Skeletal muscle tissue (tissue), 4 donors: ENCODE data around the gene PPFIA4. TPM values are rescaled to one million over a fixed set of nuclear protein-coding genes. Genes with fewer than 3 reads are reported as not detected.
A peak's percentile ranks its signal among the peaks of the same experiment; 100 is the strongest.

Experiments
- H3K27ac ChIP-seq: one replicate; pipeline ENCODE4 v1.7.0; 2013; ENCODE audit warnings: mild to moderate bottlenecking, low read depth, low read length, inconsistent platforms
- H3K27me3 ChIP-seq, 3 donors: one replicate each; pipeline ENCODE4 v1.7.0; 2013; ENCODE audit warnings: low read length in 3 of 3; ENCODE audit not compliant: control insufficient read depth in 3 of 3, insufficient read depth in 3 of 3
- H3K36me3 ChIP-seq, 3 donors: one replicate each; pipeline ENCODE4 v1.7.0; 2013; ENCODE audit warnings: low read length in 3 of 3; ENCODE audit not compliant: control insufficient read depth in 3 of 3, insufficient read depth in 3 of 3
- H3K4me1 ChIP-seq, 3 donors: one replicate each; pipeline ENCODE4 v1.7.0; 2013; ENCODE audit warnings: low read length in 3 of 3, mild to moderate bottlenecking in 3 of 3; ENCODE audit not compliant: control insufficient read depth in 3 of 3, insufficient read depth in 3 of 3
- H3K4me3 ChIP-seq, 3 donors: one replicate each; pipeline ENCODE4 v1.7.0; 2013; ENCODE audit warnings: low read length in 3 of 3
- H3K9ac ChIP-seq, 3 donors: one replicate each; pipeline ENCODE4 v1.7.0; 2013; ENCODE audit warnings: low read length in 3 of 3, mild to moderate bottlenecking in 3 of 3, moderate library complexity in 2 of 3, low read depth in 1 of 3
- H3K9me3 ChIP-seq, 3 donors: one replicate each; pipeline ENCODE4 v1.7.0; 2013; ENCODE audit warnings: low read length in 3 of 3; ENCODE audit not compliant: control insufficient read depth in 3 of 3
- total RNA-seq: library from RNA; depleted of rRNA; stranded (reverse); fragments of >200 nt; gene quantifications from one replicate; pipeline ENCODE4 v1.2.3, GENCODE V29; 2014
- donor health status: Osteomylitis.

The PPFIA4 gene
- total RNA-seq, 1 donor from 2014 or later: 15.7 TPM

DNA sequence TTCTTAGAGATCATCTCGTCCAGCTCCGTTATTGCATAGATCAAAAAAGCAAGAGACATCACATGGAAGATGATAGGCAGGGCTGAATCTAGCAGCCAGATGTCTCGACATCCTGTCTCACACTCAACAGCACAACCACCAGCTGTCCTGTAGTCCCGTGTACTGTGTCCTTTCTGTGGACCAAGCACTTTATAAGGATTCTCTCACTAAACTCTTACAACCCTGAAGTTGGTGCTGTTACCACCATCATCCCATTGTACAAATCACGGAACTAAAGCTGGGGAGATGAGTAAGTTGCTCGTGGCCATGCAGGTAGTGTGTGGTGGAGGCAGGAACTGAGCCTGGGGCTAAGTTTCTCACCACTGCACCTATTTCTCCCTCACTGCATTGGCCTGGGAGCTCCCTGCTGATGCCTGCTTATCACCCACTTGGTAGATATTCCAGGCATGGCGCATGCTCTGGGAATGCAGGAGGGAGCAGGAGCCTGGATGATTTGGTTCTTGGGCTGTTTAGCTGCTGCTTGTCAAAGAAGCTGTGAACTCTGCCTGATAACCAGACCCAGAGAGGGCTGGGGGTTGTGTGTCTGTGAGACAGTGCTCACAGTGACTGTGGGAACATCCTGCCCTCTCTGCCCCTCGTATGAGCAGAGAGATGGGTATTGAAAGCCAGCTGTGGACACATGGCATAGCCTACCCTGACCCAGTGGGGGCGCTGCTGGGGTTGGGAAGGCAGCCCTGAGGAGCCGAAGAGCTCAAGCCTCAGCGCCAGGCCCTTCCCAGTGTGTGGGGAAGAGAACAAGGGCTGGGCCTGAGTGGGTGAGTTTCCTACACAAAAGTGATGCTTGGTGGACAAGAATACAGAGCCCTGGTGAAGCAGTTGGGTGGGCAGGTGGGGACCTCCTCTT is 13.6 kb downstream of the PPFIA4 start:
- Histone ChIP-seq H3K4me3 (no peak overlapping the region), H3K9ac (peak overlapping the region in 1 of 3 donors; percentile 19), H3K9me3 (no peaks in the 10 kb centered on the region), H3K36me3 (peaks cover 0 to 5% (median under 1%) of the 10 kb centered on the region in 3 donors), H3K27me3 (no peaks in the 10 kb centered on the region), H3K27ac (peak overlapping the region; percentile 99), H3K4me1 (peaks cover 52 to 74% (median 70%) of the 10 kb centered on the region in 3 donors)

GRCh38 chr1:203040513-203041275 is 14.4 kb downstream of the PPFIA4 start:
- H3K36me3 ChIP-seq: peaks cover 2 to 9% (median 8%) of the 10 kb centered on the region in 3 donors
- H3K4me1 ChIP-seq: peaks cover 44 to 65% (median 62%) of the 10 kb centered on the region in 3 donors
- H3K27ac ChIP-seq: no peak overlapping the region
- peak overlapping the region in 1 of 3 donors; percentile 33 for H3K9ac ChIP-seq
- no peak overlapping the region for H3K4me3 ChIP-seq
- H3K9me3 ChIP-seq: no peaks in the 10 kb centered on the region
- no peaks in the 10 kb centered on the region for H3K27me3 ChIP-seq

- Histone ChIP-seq H3K4me1 (peaks cover 37 to 61% (median 54%) of the 10 kb centered on the region in 3 donors), H3K27ac (no peak overlapping the region), H3K4me3 (no peak overlapping the region), H3K27me3 (no peaks in the 10 kb centered on the region), H3K9me3 (no peaks in the 10 kb centered on the region), H3K36me3 (peaks cover 6 to 16% (median 14%) of the 10 kb centered on the region in 3 donors), H3K9ac (peak overlapping the region in 1 of 3 donors; percentile 5)
These were observed 15.2 kb downstream of the PPFIA4 start for GRCh38 chr1:203041351-203041932.

GRCh38 chr1:203043830-203044545 is 17.7 kb downstream of the PPFIA4 start:
- Histone ChIP-seq H3K9ac (no peak overlapping the region), H3K27me3 (no peaks in the 10 kb centered on the region), H3K4me1 (peaks cover 13 to 36% (median 32%) of the 10 kb centered on the region in 3 donors), H3K9me3 (no peaks in the 10 kb centered on the region), H3K4me3 (no peak overlapping the region), H3K27ac (no peak overlapping the region), H3K36me3 (peaks cover 8 to 25% (median 22%) of the 10 kb centered on the region in 3 donors)

- H3K36me3 ChIP-seq: peaks cover 8 to 25% (median 25%) of the 10 kb centered on the region in 3 donors
- H3K27me3 ChIP-seq: no peaks in the 10 kb centered on the region
These were observed 18.4 kb downstream of the PPFIA4 start for GRCh38 chr1:203044546-203045250.

GRCh38 chr1:203045336-203045735 is 19.0 kb downstream of the PPFIA4 start:
- peaks cover 8 to 25% (median 25%) of the 10 kb centered on the region in 3 donors for H3K36me3 ChIP-seq
- no peak overlapping the region for H3K9ac ChIP-seq
- H3K4me3 ChIP-seq: no peak overlapping the region
- peaks cover 4 to 23% (median 18%) of the 10 kb centered on the region in 3 donors for H3K4me1 ChIP-seq
- no peaks in the 10 kb centered on the region for H3K27me3 ChIP-seq
- H3K27ac ChIP-seq: no peak overlapping the region
- H3K9me3 ChIP-seq: no peaks in the 10 kb centered on the region

More at GRCh38 chr1:203044546-203045250, 18.4 kb downstream of the PPFIA4 start:
- H3K27ac ChIP-seq: no peak overlapping the region
- no peaks in the 10 kb centered on the region for H3K9me3 ChIP-seq
- no peak overlapping the region for H3K9ac ChIP-seq
- H3K4me3 ChIP-seq: no peak overlapping the region
- peaks cover 8 to 29% (median 25%) of the 10 kb centered on the region in 3 donors for H3K4me1 ChIP-seq

DNA sequence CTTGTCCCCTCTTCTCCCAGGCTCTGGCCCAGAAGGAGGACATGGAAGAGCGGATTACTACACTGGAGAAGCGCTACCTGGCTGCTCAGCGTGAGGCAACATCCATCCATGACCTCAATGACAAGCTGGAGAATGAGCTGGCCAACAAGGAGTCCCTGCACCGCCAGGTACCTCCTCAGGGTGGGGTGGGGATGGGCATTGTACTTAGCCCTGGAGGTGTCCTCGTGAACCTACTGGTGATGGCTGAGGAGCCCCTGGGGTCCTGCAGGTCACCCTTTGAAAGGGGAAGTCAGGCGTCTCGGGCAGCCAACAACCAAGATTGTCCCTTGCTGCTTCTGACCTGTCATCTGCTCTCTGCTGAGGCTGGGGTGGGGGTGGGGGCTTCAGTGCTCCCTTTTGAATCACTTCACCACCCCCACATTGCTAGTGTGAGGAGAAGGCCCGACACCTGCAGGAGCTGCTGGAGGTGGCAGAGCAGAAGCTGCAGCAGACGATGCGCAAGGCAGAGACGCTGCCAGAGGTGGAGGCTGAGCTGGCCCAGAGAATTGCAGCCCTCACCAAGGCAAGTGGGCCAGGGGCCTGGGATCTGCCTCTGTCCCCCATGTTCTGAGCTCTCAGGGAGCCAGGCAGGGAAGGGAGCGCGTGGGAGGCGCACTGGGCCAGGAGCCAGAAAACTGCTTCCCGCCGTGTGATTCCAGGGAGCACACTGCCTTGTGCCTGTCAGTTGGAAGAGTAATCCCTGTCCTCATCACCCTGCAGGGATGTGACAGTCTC is 19.7 kb downstream of the PPFIA4 start:
- Histone ChIP-seq H3K9me3 (no peaks in the 10 kb centered on the region), H3K9ac (no peak overlapping the region), H3K4me1 (peaks cover 4 to 18% (median 12%) of the 10 kb centered on the region in 3 donors), H3K27ac (no peak overlapping the region), H3K4me3 (no peak overlapping the region), H3K36me3 (peaks cover 8 to 25% (median 25%) of the 10 kb centered on the region in 3 donors), H3K27me3 (no peaks in the 10 kb centered on the region)

DNA sequence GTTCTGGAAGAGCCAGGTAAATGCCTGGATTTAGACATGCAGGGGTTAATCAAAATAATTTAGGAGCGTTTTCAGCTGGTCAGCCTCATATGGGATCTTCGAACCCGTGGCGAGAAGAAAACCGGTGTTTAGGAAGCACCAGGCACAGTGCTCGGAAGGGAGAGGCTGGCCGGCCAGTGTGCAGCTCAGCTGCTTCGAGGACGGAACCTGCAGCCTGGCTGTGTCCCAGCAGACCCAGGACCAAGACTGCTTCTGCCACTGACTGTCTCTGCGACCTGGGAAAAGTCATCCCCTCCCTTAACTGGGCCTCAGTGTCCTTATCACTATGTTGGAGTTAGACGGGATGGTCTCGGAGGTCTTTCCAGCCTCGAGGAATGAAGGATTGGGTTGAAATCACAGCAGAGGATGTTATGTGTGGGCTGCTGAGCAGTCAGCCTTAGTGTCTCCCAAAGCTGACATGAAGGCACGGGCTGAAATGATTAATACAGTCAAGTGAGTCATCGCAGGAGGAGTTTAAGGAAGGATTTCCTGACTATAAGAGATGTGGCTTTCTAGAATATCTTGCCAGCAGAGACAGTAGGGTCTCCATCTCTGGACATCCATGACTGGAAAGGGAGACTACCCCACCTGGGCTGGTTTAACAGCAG is 20.8 kb downstream of the PPFIA4 start:
- H3K4me3 ChIP-seq: no peak overlapping the region
- peaks cover 8 to 25% (median 25%) of the 10 kb centered on the region in 3 donors for H3K36me3 ChIP-seq
- no peaks in the 10 kb centered on the region for H3K9me3 ChIP-seq
- no peaks in the 10 kb centered on the region for H3K27me3 ChIP-seq
- H3K4me1 ChIP-seq: peaks cover 6 to 19% (median 13%) of the 10 kb centered on the region in 3 donors
- peak overlapping the region in 1 of 3 donors; percentile 18 for H3K9ac ChIP-seq
- no peak overlapping the region for H3K27ac ChIP-seq
